H1 (cell line): Measurements from ENCODE around the gene ADAMTS8. TPM values are rescaled to one million over a fixed set of nuclear protein-coding genes. Genes with fewer than 3 reads are reported as not detected.

Source experiments
- CTCF ChIA-PET: fragments of 300-600 bp; sonication (Branson Sonifier 250); formaldehyde crosslinking; loops from one replicate; lab custom pipeline; 2021; ENCODE audit not compliant: partially characterized antibody; lab: Charles Lee
- POLR2A ChIA-PET: fragments of 300-600 bp; sonication (Branson Sonifier 250); formaldehyde crosslinking; loops from one replicate; lab custom pipeline; 2021; ENCODE audit warnings: inconsistent platforms; ENCODE audit not compliant: partially characterized antibody; lab: Charles Lee
- DNase-seq, 2 experiments: peaks; one replicate each; pipeline versions ENCODE4 v3.0.0 to v3.0.0-alpha.2; 2010 to 2022; ENCODE audit warnings: low spot score in 2 of 2, low read depth in 1 of 2, mixed read lengths in 1 of 2
- FAIRE-seq: peaks from 2 replicates; lab custom pipeline; 2011; peaks lifted over from hg19 to GRCh38; lab: Jason Lieb, UNC
- H2AFZ ChIP-seq: 2 replicates; pipeline ENCODE4 v1.8.1; 2012; ENCODE audit warnings: low read length, inconsistent platforms
- H2AK5ac ChIP-seq: 2 replicates; pipeline ENCODE4 v1.6.1; 2013; ENCODE audit warnings: low read depth, low read length
- H2BK120ac ChIP-seq: replicated peaks from 2 replicates; pipeline ENCODE3; 2013; ENCODE audit warnings: low read depth, low read length, inconsistent platforms
- H2BK12ac ChIP-seq: 2 replicates; pipeline ENCODE4 v1.6.1; 2013; ENCODE audit warnings: low read depth, low read length
- H2BK15ac ChIP-seq: 2 replicates; pipeline ENCODE4 v1.6.1; 2013; ENCODE audit warnings: low read length
- H2BK20ac ChIP-seq: 2 replicates; pipeline ENCODE4 v1.6.1; 2013; ENCODE audit warnings: low read length
- H2BK5ac ChIP-seq: 2 replicates; pipeline ENCODE4 v1.6.1; 2013; ENCODE audit warnings: low read depth, low read length
- H3K14ac ChIP-seq: 2 replicates; pipeline ENCODE4 v1.6.1; 2013; ENCODE audit warnings: inconsistent platforms; ENCODE audit not compliant: insufficient read length
- H3K18ac ChIP-seq: 2 replicates; pipeline ENCODE4 v1.6.1; 2013; ENCODE audit warnings: low read length; ENCODE audit errors: extremely low read depth
- H3K23ac ChIP-seq: 2 replicates; pipeline ENCODE4 v1.6.1; 2013; ENCODE audit warnings: inconsistent platforms; ENCODE audit not compliant: insufficient read length
- H3K23me2 ChIP-seq: 2 replicates; pipeline ENCODE4 v1.6.1; 2013; ENCODE audit warnings: low read depth, low read length
- H3K27ac ChIP-seq: 2 replicates; pipeline ENCODE4 v1.6.1; 2011; ENCODE audit warnings: low read depth, low read length, inconsistent platforms
- H3K27me3 ChIP-seq, 4 experiments: replicated peaks in 1 of 4; 1 replicate in 1 of 4; 2 replicates in 3 of 4; pipeline versions ENCODE4 v1.6.1 to v1.8.1; 2011 to 2013; ENCODE audit warnings: low read length in 3 of 4, mild to moderate bottlenecking in 3 of 4, inconsistent platforms in 2 of 4, mixed read lengths in 2 of 4, moderate library complexity in 1 of 4; ENCODE audit not compliant: control insufficient read depth in 3 of 4, insufficient read depth in 3 of 4; ENCODE audit errors: extremely low read depth in 1 of 4
- H3K36me3 ChIP-seq, 4 experiments: 2 replicates each; pipeline versions ENCODE4 v1.6.1 to v1.8.1; 2011 to 2013; ENCODE audit warnings: mild to moderate bottlenecking in 4 of 4, low read length in 3 of 4, moderate library complexity in 2 of 4, control low read depth in 1 of 4, inconsistent platforms in 1 of 4; ENCODE audit not compliant: insufficient read depth in 4 of 4, control insufficient read depth in 2 of 4
- H3K4ac ChIP-seq: replicated peaks from 2 replicates; pipeline ENCODE3; 2013; ENCODE audit warnings: low read length, low read depth, mixed read lengths, inconsistent platforms; ENCODE audit not compliant: insufficient read length
- H3K4me1 ChIP-seq, 4 experiments: replicated peaks in 1 of 4; 1 replicate in 1 of 4; 2 replicates in 3 of 4; pipeline versions ENCODE4 v1.6.1 to v1.8.1; 2011 to 2013; ENCODE audit warnings: low read length in 3 of 4, inconsistent platforms in 2 of 4, mixed read lengths in 1 of 4; ENCODE audit not compliant: insufficient read depth in 4 of 4, control insufficient read depth in 3 of 4
- H3K4me2 ChIP-seq, 2 experiments: 2 replicates each; pipeline versions ENCODE4 v1.6.1 to v1.8.1; 2011 to 2013; ENCODE audit warnings: low read depth in 2 of 2, low read length in 2 of 2, control low read depth in 1 of 2, inconsistent platforms in 1 of 2, mild to moderate bottlenecking in 1 of 2; ENCODE audit not compliant: insufficient read depth in 1 of 2
- H3K4me3 ChIP-seq, 4 experiments: fragments of 200-600, 300-600 bp in 1 of 4; sonication (generic), shearing (Covaris generic), sonication (Bioruptor Twin) in 1 of 4; 2 replicates each; pipeline versions ENCODE4 v1.5.1 to v1.8.1; 2011 to 2016; ENCODE audit warnings: low read length in 4 of 4, low read depth in 3 of 4, control low read depth in 2 of 4, inconsistent platforms in 2 of 4, mild to moderate bottlenecking in 2 of 4, mixed read lengths in 1 of 4, moderate library complexity in 1 of 4; ENCODE audit not compliant: insufficient read depth in 2 of 4; ENCODE audit errors: extremely low read depth in 1 of 4
- H3K56ac ChIP-seq: replicated peaks from 2 replicates; pipeline ENCODE3; 2013; ENCODE audit warnings: low read depth, mild to moderate bottlenecking, mixed read lengths, low read length, inconsistent platforms; ENCODE audit not compliant: insufficient read length
- H3K79me1 ChIP-seq: 2 replicates; pipeline ENCODE4 v1.6.1; 2013; ENCODE audit warnings: low read depth, low read length, control low read depth
- H3K79me2 ChIP-seq, 2 experiments: 2 replicates each; pipeline versions ENCODE4 v1.6.1 to v1.8.1; 2012 to 2013; ENCODE audit warnings: low read length in 2 of 2, mild to moderate bottlenecking in 2 of 2, inconsistent platforms in 1 of 2; ENCODE audit not compliant: insufficient read depth in 2 of 2, control insufficient read depth in 1 of 2
- H3K9ac ChIP-seq, 4 experiments: replicated peaks in 1 of 4; 1 replicate in 1 of 4; 2 replicates in 3 of 4; pipeline versions ENCODE4 v1.6.1 to v1.8.1; 2011 to 2013; ENCODE audit warnings: low read depth in 3 of 4, low read length in 3 of 4, control low read depth in 2 of 4, mild to moderate bottlenecking in 2 of 4, moderate library complexity in 2 of 4, inconsistent platforms in 1 of 4; ENCODE audit errors: extremely low read depth in 1 of 4
- H3K9me3 ChIP-seq, 2 experiments: 2 replicates each; pipeline versions ENCODE4 v1.6.1 to v1.8.1; 2012 to 2013; ENCODE audit warnings: mild to moderate bottlenecking in 2 of 2, moderate library complexity in 2 of 2, control low read depth in 1 of 2, inconsistent platforms in 1 of 2, low read depth in 1 of 2, low read length in 1 of 2, mixed read lengths in 1 of 2; ENCODE audit not compliant: insufficient read depth in 2 of 2
- H4K20me1 ChIP-seq, 2 experiments: replicated peaks in 1 of 2; 2 replicates each; pipeline versions ENCODE3 to v1.8.1; 2011 to 2013; ENCODE audit warnings: inconsistent platforms in 2 of 2, low read length in 2 of 2, mild to moderate bottlenecking in 1 of 2; ENCODE audit not compliant: insufficient read depth in 2 of 2, control insufficient read depth in 1 of 2
- H4K5ac ChIP-seq: 2 replicates; pipeline ENCODE4 v1.6.1; 2013; ENCODE audit warnings: low read length, low read depth, mixed read lengths, inconsistent platforms; ENCODE audit not compliant: insufficient read length
- H4K8ac ChIP-seq: 2 replicates; pipeline ENCODE4 v1.8.0; 2013; ENCODE audit warnings: mild to moderate bottlenecking, moderate library complexity, low read length, inconsistent platforms; ENCODE audit not compliant: insufficient read depth; ENCODE audit errors: extremely low read depth
- H4K91ac ChIP-seq: replicated peaks from 2 replicates; pipeline ENCODE3; 2013; ENCODE audit warnings: low read length, mixed read lengths, inconsistent platforms; ENCODE audit not compliant: insufficient read length
- CBX8 ChIP-seq: fragments of 300-800, 300-1000 bp; sonication (generic); IDR thresholded peaks from 2 replicates; pipeline ENCODE4 v1.7.1; 2016; ENCODE audit warnings: low read depth, low read length, borderline replicate concordance
- CEBPB ChIP-seq: IDR thresholded peaks from 2 replicates; pipeline ENCODE4 v1.6.1; 2012; ENCODE audit warnings: low read depth, low read length
- CREB1 ChIP-seq: IDR thresholded peaks from 2 replicates; pipeline ENCODE4 v1.6.1; 2012; ENCODE audit warnings: inconsistent platforms
- NRF1 ChIP-seq: IDR thresholded peaks from 2 replicates; pipeline ENCODE4 v1.6.1; 2011; ENCODE audit warnings: mild to moderate bottlenecking, low read depth, low read length, improper control_type of control experiment
- RXRA ChIP-seq: IDR thresholded peaks from 2 replicates; pipeline ENCODE4 v1.6.1; 2011; ENCODE audit warnings: low read depth, mild to moderate bottlenecking, low read length, moderate library complexity; ENCODE audit not compliant: insufficient read depth
- SP2 ChIP-seq: IDR thresholded peaks from 2 replicates; pipeline ENCODE4 v1.6.1; 2012; ENCODE audit warnings: mild to moderate bottlenecking, low read length, inconsistent platforms
- TAF7 ChIP-seq: optimal IDR thresholded peaks from 2 replicates; pipeline ENCODE3; 2011; ENCODE audit warnings: low read depth, mild to moderate bottlenecking, inconsistent platforms, low read length, moderate library complexity, borderline replicate concordance
- WGBS, 2 experiments: shearing (Covaris generic) in 1 of 2; methylation state at CpG; one replicate each; pipeline versions ENCODE4 v1.1.6 to v1.1.7; 2013 to 2015; ENCODE audit warnings: low lambda C conversion rate in 2 of 2, mixed read lengths in 2 of 2, inconsistent platforms in 1 of 2, low coverage in 1 of 2, missing lambda C conversion rate in 1 of 2; ENCODE audit not compliant: insufficient replicate concordance in 2 of 2, insufficient coverage in 1 of 2, insufficient read length in 1 of 2; ENCODE audit errors: extremely low coverage in 1 of 2, missing lambda C conversion rate in 1 of 2; 5-methylcytosine and 5-hydroxymethylcytosine counted together
- polyA plus RNA-seq, 7 experiments: library from polyadenylated mRNA; depleted of rRNA in 3 of 7; stranded (reverse) in 5 of 7; unstranded in 2 of 7; fragments of >200 nt in 5 of 7; fragments of 200-250 nt in 2 of 7; gene quantifications; 1 replicate in 5 of 7; 2 replicates in 1 of 7; 4 replicates in 1 of 7; pipeline versions ENCODE4 v1.2.1 to v1.2.3, GENCODE V29; 2011 to 2013; ENCODE audit warnings: missing spikeins in 2 of 7, mixed read lengths in 2 of 7
- total RNA-seq: library from RNA; stranded (reverse); fragmentation: NEBNext Ultra II Directional; extraction: Animal tissue kit (Norgen Biotek cat#: 25700); gene quantifications from 2 replicates; pipeline ENCODE4 v1.2.1, GENCODE V29; 2021

ADAMTS8 gene
- total and polyA plus RNA-seq, 2 of the 8 experiments (the other 6 are each of a cell fraction or from before 2014, with no cell fraction given), result 9.3 to 16.6 TPM

DNA sequence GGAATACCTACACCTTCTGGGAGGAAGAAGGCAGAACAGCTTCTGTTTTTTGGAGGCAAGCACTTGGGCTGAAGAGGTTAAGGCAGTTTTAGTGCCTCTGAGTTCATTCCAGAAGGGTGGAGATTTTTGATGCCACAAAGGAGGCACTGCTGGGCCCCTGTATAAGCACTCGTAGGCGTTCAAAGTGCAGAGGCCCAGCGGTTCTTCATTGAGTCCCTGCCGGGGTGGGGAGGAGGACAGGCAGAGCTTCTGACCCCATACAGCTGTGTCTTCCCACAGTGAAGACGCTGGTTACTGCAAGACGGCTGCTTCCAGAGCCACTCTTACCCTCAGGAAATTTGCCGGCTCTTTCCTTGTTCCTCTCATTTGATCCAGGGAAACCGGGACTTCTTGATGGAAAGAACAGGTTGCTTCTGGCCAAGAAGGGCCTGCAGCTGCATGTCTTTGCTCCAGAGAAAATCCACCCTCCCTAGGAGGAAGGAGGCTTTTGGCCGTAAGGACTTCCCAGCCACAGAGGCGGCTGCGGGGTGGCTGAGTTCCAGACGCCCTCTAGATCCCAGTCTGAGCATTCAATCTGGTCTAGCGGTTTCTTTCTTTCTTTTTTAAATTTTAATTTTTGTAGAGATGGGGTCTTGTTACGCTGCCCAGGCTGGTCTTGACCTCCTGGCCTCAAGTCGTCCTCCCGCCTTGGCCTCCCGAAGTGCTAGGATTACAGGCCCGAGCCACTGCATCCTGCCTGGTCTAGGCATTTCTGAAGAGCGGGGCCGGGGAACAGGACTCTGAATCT lies 29.4 kb upstream of the ADAMTS8 start:
- no peak overlapping the region for H3K14ac ChIP-seq
- CTCF ChIA-PET, result interaction anchor here (0.6 to 9.0 kb wide), 6 partner anchors 7 to 403 kb away, joined by 3 to 83 read pairs (median 4); no protein-coding TSS in a partner anchor
- H3K23me2 ChIP-seq, result no peaks in the 10 kb centered on the region
- no peak for TF ChIP-seq NRF1
- TF ChIP-seq CBX8, result no peak
- no peak for TF ChIP-seq CEBPB
- TF ChIP-seq TAF7, result no peak
- no peak for TF ChIP-seq RXRA
- no peak for TF ChIP-seq SP2
- no peak for TF ChIP-seq CREB1
- 94% methylated on average over 20 of the region's 20 CpGs; no CpG with 5 or more reads in 1 of the 2 experiments for WGBS, 2 experiments
- no peak overlapping the region; the same call in 1 of the 2 replicates for H4K8ac ChIP-seq
- H3K23ac ChIP-seq, result no peak overlapping the region
- no peak overlapping the region for H3K4ac ChIP-seq
- POLR2A ChIA-PET, result no interaction called here
- H4K91ac ChIP-seq, result no peak overlapping the region
- H3K79me1 ChIP-seq, result no peaks in the 10 kb centered on the region
- H3K4me1 ChIP-seq, result no peaks in the 10 kb centered on the region
- FAIRE-seq (no peak), DNase-seq (no peak)
- no peak overlapping the region for H2AFZ ChIP-seq
- no peak overlapping the region for H2AK5ac ChIP-seq
- no peak overlapping the region for H2BK120ac ChIP-seq
- H3K9ac ChIP-seq, result no peak overlapping the region
- peaks cover 0 to 8% (median 5%) of the 10 kb centered on the region in 4 experiments; a peak in 4 of 7 replicates for H3K27me3 ChIP-seq
- no peak overlapping the region for H3K4me2 ChIP-seq
- H3K18ac ChIP-seq, result no peak overlapping the region
- no peaks in the 10 kb centered on the region for H3K9me3 ChIP-seq
- peaks cover under 1 to 1% of the 10 kb centered on the region in 2 experiments for H4K20me1 ChIP-seq
- H2BK15ac ChIP-seq, result no peak overlapping the region
- no peak overlapping the region for H2BK12ac ChIP-seq
- H2BK20ac ChIP-seq, result no peak overlapping the region
- H4K5ac ChIP-seq, result no peak overlapping the region
- no peak overlapping the region for H3K27ac ChIP-seq
- no peaks in the 10 kb centered on the region for H3K79me2 ChIP-seq
- H3K56ac ChIP-seq, result no peak overlapping the region
- H3K4me3 ChIP-seq, result no peak overlapping the region
- no peak overlapping the region for H2BK5ac ChIP-seq
- no peaks in the 10 kb centered on the region; a peak in 1 of 8 replicates for H3K36me3 ChIP-seq
